Measurements from ENCODE around the gene POU6F1. TPM values are rescaled to one million over a fixed set of nuclear protein-coding genes. Genes with fewer than 3 reads are reported as not detected.

POU6F1 gene
- total RNA-seq, 1 experiment from 2014 or later: 8.3 TPM

DNA sequence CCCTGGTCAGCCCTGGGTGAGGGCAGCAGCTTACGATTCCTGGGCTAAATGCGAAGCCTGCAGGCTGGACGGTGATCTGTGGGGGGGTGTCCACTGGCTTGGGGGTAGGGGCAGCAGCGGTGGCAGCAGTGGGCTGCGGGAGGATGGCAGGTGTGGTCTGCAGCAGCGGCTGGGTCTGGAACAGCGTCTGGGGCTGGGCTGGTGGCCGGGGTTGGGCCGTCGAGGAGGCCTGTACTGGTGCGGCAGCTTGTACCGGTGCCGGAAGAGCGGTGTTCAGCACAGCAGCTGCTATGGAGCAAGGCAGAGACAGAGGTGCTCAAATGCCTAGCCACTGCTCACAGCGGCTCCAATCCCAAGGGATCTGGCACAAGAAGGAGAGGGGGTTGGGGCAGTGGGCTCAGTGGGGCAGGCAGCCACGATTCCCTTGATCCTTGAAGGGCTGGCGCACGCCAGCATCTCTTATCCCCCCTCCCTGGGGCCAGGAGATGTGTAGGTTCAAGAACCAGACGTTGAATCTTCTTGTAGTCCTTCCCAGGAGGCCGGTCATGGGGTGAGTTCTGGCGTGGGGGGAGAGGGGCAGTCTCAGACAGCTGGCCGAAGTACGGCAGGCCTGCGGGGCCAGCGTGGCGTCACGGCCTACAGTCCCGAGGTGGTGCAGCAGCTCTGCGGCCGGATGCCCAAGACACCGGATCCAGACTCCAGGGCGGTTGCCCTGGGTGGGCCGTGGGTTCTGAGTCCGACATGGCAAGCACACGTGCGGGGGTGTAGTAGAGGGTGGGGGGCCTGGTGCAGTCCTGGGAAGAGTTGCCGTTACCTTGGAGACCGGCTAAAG is 19.9 kb downstream of the POU6F1 start:
- Histone ChIP-seq H3K4me3 (ENCODE audit: insufficient read depth, low read depth, low read length) (no peak overlapping the region), H3K36me3 (replicated peaks; ENCODE audit: control insufficient read depth, insufficient read depth, low read length) (no peaks in the 10 kb centered on the region), H3K27me3 (ENCODE audit: control insufficient read depth, insufficient read depth, low read length) (no peaks in the 10 kb centered on the region)
- peak; percentile 53 for DNase-seq

DNA sequence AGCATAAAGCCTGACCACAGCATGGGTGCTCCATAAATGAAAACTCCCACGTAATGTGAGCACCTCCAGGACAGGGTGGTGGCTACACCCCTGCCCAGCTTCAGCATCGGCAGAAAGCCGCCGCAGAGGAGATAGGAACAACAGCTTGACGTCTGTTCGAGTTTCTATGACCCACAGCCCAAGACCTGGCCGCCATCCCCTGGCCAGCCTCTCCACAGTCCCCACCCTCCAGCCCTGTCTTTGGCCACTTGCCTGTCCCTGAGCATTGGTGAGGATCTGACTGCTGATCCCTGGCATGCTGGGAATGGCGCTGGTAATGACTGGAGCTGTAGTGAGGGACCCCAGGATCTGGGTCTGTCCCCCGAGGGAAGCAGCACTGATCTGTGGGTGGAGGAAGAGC is 21.3 kb downstream of the POU6F1 start:
- no peaks in the 10 kb centered on the region for H3K27me3 ChIP-seq (ENCODE audit: control insufficient read depth, insufficient read depth, low read length)
- DNase-seq: peak; percentile 31
- H3K4me3 ChIP-seq (ENCODE audit: insufficient read depth, low read depth, low read length): no peak overlapping the region
- no peaks in the 10 kb centered on the region for H3K36me3 ChIP-seq (replicated peaks; ENCODE audit: control insufficient read depth, insufficient read depth, low read length)

DNA sequence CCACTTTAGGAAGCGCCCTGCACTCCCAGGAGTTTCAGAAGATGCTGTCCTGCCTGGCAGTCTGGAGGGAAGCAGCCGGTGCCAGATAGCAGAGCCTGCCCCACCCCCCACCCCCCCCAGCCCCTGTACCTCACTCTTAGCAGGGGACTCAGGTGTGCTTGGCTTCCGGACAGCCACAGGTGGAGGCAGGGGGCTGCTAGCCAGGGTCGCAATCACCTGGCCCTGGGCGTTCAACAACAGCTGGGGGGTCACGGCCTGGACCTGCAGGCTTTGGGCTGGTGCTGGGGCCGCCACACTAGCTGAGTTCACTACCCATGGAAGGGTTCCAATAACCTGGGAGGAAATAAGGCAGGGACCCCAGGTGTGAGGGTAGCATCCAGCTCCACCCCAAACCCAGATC is 22.0 kb downstream of the POU6F1 start:
- Histone ChIP-seq H3K36me3 (replicated peaks; ENCODE audit: control insufficient read depth, insufficient read depth, low read length) (no peaks in the 10 kb centered on the region), H3K4me3 (ENCODE audit: insufficient read depth, low read depth, low read length) (no peak overlapping the region), H3K27me3 (ENCODE audit: control insufficient read depth, insufficient read depth, low read length) (no peaks in the 10 kb centered on the region)
- DNase-seq: peak; percentile 42

DNA sequence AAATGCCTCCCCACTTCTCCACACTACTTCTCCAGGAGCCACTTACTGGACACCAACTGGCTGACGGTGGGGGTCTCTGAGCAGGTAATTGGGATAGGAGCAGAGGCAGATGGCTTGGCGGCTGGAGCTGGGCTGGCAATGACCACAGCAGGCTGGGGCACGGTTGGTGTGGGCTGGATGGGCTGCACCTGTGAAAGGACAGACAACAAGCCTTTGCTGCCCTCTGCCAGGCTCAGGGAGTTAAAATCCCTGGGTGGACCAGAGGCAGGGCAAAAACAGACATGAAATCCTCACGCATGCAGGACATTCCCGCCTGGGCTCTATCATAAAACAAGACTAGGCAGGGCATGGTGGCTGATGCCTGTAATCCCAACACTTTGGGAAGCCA is 25.6 kb downstream of the POU6F1 start:
- Histone ChIP-seq H3K36me3 (replicated peaks; ENCODE audit: control insufficient read depth, insufficient read depth, low read length) (no peaks in the 10 kb centered on the region; the same call in 1 of the 2 replicates), H3K4me3 (ENCODE audit: insufficient read depth, low read depth, low read length) (no peak overlapping the region), H3K27me3 (ENCODE audit: control insufficient read depth, insufficient read depth, low read length) (no peaks in the 10 kb centered on the region)
- DNase-seq: peak; percentile 40

DNA sequence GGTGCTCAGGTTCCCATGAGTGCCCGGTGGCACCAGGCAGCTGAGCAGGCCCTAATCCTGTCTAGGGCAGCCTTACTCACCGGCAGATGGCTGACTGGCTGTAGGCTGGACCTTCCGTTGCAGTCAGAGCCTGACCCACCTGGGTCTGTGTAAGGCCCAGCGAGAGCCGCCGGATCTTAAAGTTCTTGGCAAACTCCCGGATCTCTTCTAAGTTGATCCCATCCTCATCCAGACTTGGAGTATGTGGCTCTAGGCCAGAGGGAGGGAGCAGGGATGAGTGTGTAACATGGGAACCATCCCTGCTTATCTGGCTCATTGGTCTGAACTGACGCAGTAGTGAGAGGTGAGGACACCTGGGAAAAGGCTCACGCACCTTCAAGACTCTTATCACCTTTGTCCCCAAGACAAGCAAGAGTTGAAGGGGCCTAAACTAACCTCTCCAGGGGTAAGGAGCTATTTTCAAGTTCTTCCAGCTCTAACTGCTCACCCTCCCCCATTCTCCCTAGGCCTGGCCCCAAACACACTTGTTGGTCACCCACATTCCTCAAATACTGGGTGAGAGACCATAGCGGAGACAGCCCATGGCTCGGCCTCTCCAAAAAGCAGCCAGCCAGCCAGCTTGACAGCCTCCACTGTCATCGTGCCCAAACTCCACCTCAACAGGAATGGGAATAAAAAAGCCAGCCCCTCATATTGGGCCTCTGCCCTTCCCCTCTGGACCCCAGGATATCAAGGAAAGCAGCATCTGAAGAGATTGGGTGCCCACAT is 26.2 kb downstream of the POU6F1 start:
- Histone ChIP-seq H3K4me3 (ENCODE audit: insufficient read depth, low read depth, low read length) (no peak overlapping the region), H3K36me3 (replicated peaks; ENCODE audit: control insufficient read depth, insufficient read depth, low read length) (no peaks in the 10 kb centered on the region; the same call in 1 of the 2 replicates)

DNA sequence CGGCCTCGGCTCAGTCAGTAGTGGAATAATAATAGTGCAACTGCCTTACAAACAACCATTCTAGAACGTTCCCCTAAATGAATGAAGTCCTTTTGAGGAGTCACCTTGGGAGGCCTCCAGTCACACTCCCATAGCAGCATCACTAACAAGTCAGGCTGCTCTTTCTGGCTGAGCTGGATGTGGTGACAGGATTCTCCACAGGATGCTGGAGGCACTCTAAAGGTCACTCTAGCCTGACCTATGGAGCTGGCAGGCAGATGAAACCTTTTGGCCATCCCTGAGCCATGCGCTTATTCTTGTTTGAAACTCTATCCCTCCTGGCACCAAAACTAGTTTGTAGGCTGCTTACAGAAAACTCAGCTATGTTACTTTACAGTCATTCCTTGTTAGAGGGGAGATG is 27.0 kb downstream of the POU6F1 start:
- H3K27me3 ChIP-seq (ENCODE audit: control insufficient read depth, insufficient read depth, low read length): no peaks in the 10 kb centered on the region
- no peaks in the 10 kb centered on the region; the same call in 1 of the 2 replicates for H3K36me3 ChIP-seq (replicated peaks; ENCODE audit: control insufficient read depth, insufficient read depth, low read length)
- no peak overlapping the region for H3K4me3 ChIP-seq (ENCODE audit: insufficient read depth, low read depth, low read length)

More for the DNA sequence above, 26.2 kb downstream of the POU6F1 start:
- H3K27me3 ChIP-seq (ENCODE audit: control insufficient read depth, insufficient read depth, low read length): no peaks in the 10 kb centered on the region
- peak; percentile 14 for DNase-seq

DNA sequence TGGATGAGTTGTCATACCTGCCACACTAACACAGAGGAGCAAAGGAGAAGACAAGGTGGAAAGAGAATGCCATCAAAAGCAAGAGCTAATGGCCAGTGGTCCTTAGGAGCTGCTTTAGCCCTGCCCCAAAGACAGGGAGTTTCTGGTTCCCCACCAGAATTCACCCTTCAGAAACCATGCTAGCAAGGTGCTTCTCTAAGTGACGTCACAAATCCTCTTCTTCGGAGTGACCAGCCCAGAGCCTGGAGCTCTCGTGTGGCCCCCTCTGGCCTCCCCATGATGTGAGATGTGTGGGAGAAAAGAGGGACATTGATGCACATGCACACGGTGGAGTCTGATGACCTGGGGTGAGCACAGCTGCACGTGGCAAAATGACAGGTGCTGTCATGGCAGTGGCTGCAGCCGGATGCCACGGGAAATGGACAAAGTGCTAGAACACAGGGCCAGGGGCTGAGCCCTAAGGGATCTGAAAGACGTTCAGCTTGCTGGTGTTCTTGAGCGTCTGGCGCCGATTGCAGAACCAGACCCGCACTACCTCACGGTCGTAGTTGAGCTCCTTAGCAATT is 28.0 kb downstream of the POU6F1 start:
- Histone ChIP-seq H3K36me3 (replicated peaks; ENCODE audit: control insufficient read depth, insufficient read depth, low read length) (no peaks in the 10 kb centered on the region; the same call in 1 of the 2 replicates), H3K4me3 (ENCODE audit: insufficient read depth, low read depth, low read length) (no peak overlapping the region), H3K27me3 (ENCODE audit: control insufficient read depth, insufficient read depth, low read length) (no peaks in the 10 kb centered on the region)
- peak; percentile 7 for DNase-seq

More for the DNA sequence above, 27.0 kb downstream of the POU6F1 start:
- no peak for DNase-seq

DNA sequence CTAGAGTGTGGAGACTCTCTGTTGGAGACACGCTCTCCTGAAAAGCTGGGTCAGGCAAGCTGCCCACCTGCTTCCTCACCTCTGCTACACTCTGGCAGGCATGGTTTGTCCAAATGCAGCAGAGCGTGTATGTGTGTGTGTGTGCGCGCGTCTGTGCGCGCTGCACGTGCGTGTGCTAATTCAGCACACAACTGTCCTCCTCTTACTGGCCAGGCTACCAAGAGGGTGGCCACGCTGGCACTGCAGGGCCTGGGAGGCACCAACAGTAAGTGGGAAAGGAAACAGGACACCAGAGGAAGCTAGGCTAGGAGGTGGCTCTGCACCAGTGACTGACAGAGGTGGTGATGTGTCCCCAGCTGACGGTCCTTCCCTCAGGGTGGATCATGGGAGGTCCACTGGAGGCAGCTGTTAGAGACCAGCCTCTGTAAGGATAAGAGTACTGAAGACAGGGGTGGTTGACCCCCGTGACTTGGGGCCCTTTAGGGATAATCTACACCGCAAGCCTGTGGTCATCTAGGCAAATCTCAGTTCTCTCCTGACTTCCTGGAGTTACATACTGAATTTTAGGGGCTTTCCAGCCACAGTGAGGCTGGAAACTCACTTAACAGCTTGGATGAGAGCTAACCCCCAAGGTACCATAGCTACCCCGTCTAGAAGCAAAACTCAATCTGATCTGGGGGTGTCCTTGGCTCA is 29.4 kb downstream of the POU6F1 start:
- H3K4me3 ChIP-seq (ENCODE audit: insufficient read depth, low read depth, low read length): no peak overlapping the region
- peak; percentile 28 for DNase-seq
- no peaks in the 10 kb centered on the region; the same call in 1 of the 2 replicates for H3K36me3 ChIP-seq (replicated peaks; ENCODE audit: control insufficient read depth, insufficient read depth, low read length)
- no peaks in the 10 kb centered on the region for H3K27me3 ChIP-seq (ENCODE audit: control insufficient read depth, insufficient read depth, low read length)

DNA sequence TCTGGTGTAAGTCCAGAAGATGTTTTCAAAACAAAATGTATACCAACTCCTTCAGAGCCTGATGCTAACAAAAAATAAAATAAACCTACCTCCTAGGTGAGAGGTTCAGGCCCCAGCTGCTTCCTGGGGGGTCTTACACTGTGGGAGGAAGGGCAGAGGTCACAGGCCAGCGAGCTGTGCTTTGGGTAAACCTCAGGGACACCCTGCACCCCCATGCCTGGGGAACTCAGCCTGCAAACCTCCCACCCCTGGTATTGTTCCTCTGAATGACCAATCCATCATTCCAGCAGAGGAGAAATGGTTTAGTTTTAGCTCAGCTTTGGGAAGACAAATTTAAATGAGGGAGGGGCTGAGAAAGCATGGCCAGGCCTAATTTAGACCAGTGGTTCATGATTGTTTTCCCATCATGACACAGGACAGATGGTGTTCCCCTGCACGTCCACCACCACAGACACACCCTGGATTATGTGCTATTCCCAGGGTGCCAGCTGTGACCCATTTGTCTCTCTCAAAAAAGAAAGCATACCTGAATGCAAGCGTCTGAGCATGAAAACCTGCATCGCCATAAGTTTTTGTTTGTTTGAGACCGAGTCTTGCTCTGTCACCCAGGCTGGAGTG is 30.4 kb downstream of the POU6F1 start:
- DNase-seq: peak; percentile 19
- no peak overlapping the region for H3K4me3 ChIP-seq (ENCODE audit: insufficient read depth, low read depth, low read length)
- H3K27me3 ChIP-seq (ENCODE audit: control insufficient read depth, insufficient read depth, low read length): no peaks in the 10 kb centered on the region
- H3K36me3 ChIP-seq (replicated peaks; ENCODE audit: control insufficient read depth, insufficient read depth, low read length): no peaks in the 10 kb centered on the region; the same call in 1 of the 2 replicates

DNA sequence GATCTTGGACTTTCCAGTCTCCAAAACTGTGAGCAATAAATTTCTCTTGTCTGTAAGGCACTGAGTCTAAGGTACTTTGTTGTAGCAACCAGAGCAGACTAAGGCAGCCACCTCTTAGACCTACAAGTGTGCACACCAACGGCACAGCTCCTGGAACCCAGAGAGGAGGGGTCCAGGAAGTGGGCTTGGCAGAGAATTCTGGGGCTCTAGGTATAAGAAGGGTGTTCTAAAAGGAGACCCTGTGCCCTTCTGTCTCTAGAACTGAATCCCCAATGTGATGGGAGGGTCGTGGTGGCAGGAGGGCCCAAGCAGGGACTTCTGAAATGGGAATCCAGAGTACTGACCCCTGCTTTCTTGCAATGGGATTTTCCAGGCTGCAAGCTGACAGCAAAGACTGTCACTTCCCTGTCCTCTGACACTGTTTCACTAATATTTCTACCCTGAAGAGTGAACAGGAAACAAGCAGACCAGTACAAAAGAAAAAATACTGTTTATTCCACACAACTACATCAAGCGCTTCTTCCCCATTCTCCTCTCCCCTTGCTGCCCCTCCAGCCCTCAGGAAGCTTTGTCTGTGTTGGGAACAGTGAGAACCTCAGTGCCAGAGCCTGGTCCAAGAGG is 31.3 kb downstream of the POU6F1 start:
- DNase-seq: peak; percentile 8
- no peak overlapping the region for H3K4me3 ChIP-seq (ENCODE audit: insufficient read depth, low read depth, low read length)
- no peaks in the 10 kb centered on the region for H3K27me3 ChIP-seq (ENCODE audit: control insufficient read depth, insufficient read depth, low read length)
- no peaks in the 10 kb centered on the region; the same call in 1 of the 2 replicates for H3K36me3 ChIP-seq (replicated peaks; ENCODE audit: control insufficient read depth, insufficient read depth, low read length)

DNA sequence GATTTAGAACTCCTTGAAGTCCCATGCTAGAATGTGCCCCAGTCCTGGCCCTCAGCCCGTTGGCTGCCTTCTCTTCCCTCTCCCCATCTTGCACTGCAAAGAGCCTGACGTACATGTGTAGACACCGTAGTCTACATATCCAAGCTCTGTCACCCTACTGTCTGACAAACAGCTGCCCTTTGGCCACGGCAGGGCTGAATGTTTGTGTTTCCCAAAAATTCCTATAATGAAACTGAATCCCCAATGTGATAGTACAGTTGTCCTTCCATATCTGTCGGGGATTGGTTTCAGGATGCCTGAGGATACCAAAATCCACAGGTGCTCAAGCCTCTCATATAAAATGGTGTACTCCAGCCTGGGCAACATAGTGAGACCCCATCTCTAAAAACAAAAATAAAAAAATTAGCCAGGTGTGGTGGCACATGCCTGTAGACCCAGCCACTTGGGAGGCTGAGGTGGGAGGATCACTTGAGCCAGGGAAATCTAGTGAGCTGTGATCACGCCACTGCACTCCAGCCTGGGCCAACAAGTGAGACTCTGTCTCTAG is 32.6 kb downstream of the POU6F1 start:
- Histone ChIP-seq H3K4me3 (ENCODE audit: insufficient read depth, low read depth, low read length) (no peak overlapping the region), H3K36me3 (replicated peaks; ENCODE audit: control insufficient read depth, insufficient read depth, low read length) (no peaks in the 10 kb centered on the region; the same call in 1 of the 2 replicates), H3K27me3 (ENCODE audit: control insufficient read depth, insufficient read depth, low read length) (no peaks in the 10 kb centered on the region)
- no peak for DNase-seq

DNA sequence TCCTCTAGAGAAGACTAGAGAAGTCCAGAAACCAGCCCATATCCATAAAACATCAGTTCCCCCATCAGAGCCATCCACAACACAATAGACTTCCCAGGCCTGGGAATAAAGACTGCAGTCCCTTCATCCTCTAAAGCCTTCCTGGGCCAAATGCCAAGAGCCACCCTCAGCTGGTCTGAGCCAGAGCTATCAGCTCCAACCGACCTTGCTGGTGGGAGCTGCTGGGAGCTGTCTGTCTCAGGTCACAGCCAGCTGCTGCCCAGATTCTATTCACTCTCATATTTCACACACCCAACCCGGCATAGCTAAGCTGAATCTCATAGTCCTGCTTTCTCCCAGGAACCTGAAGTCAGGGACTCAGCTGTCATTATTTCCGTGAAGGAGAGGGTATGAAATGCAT is 34.0 kb downstream of the POU6F1 start:
- Histone ChIP-seq H3K27me3 (ENCODE audit: control insufficient read depth, insufficient read depth, low read length) (no peaks in the 10 kb centered on the region), H3K4me3 (ENCODE audit: insufficient read depth, low read depth, low read length) (no peak overlapping the region), H3K36me3 (replicated peaks; ENCODE audit: control insufficient read depth, insufficient read depth, low read length) (no peaks in the 10 kb centered on the region)
- DNase-seq: peak; percentile 9

DNA sequence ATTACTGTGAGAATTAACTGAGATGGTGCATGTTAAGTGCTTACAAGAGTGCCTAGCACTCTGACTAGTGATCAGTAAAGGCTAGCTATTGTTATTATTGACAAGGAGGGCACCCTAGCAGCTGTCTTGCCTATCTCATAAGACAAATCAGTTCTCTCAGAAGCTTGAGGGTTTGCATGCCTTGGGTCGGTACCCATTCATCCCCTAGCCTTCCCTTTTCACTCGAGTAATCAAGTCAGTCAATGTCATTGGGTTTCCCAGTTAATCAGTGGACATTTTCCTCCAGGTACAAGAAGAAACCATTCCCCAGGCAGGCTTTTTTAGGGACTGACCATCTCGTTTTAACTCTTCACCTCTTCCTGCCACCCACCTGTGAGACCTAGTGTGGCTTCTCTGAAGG is 34.5 kb downstream of the POU6F1 start:
- no peak for DNase-seq
- no peaks in the 10 kb centered on the region for H3K27me3 ChIP-seq (ENCODE audit: control insufficient read depth, insufficient read depth, low read length)
- no peak overlapping the region for H3K4me3 ChIP-seq (ENCODE audit: insufficient read depth, low read depth, low read length)
- H3K36me3 ChIP-seq (replicated peaks; ENCODE audit: control insufficient read depth, insufficient read depth, low read length): no peaks in the 10 kb centered on the region

All from H7 (cell line).